H9 (cell line): ENCODE data around the gene B3GNT3. TPM values are rescaled to one million over a fixed set of nuclear protein-coding genes. Genes with fewer than 3 reads are reported as not detected.

Experiments used
- DNase-seq: peaks from one replicate; pipeline ENCODE4 v3.0.0-alpha.2; 2017
- H2AFZ ChIP-seq: one replicate; pipeline ENCODE4 v1.6.1; 2013; ENCODE audit warnings: mild to moderate bottlenecking, low read length, control low read depth, moderate library complexity
- H2AK5ac ChIP-seq: 2 replicates; pipeline ENCODE4 v1.6.1; 2013; ENCODE audit warnings: low read length, control low read depth, mixed read lengths; ENCODE audit not compliant: insufficient read length
- H2BK120ac ChIP-seq: one replicate; pipeline ENCODE4 v1.6.1; 2013; ENCODE audit warnings: low read depth, mild to moderate bottlenecking, low read length, control low read depth, inconsistent platforms; ENCODE audit not compliant: poor library complexity, severe bottlenecking
- H2BK12ac ChIP-seq: 2 replicates; pipeline ENCODE4 v1.6.1; 2013; ENCODE audit warnings: low read length, control low read depth, mixed read lengths, low read depth; ENCODE audit not compliant: insufficient read length
- H2BK15ac ChIP-seq: 2 replicates; pipeline ENCODE4 v1.6.1; 2013; ENCODE audit warnings: low read depth, low read length, control low read depth
- H2BK20ac ChIP-seq: one replicate; pipeline ENCODE4 v1.6.1; 2013; ENCODE audit warnings: low read depth, mild to moderate bottlenecking, low read length, control low read depth, inconsistent platforms; ENCODE audit not compliant: poor library complexity, severe bottlenecking
- H2BK5ac ChIP-seq: 2 replicates; pipeline ENCODE4 v1.6.1; 2013; ENCODE audit warnings: low read length, control low read depth, mixed read lengths; ENCODE audit not compliant: insufficient read length
- H3K14ac ChIP-seq: 2 replicates; pipeline ENCODE4 v1.6.1; 2013; ENCODE audit warnings: low read length, control low read depth; ENCODE audit not compliant: insufficient read depth
- H3K18ac ChIP-seq: 2 replicates; pipeline ENCODE4 v1.6.1; 2013; ENCODE audit warnings: low read depth, mild to moderate bottlenecking, mixed read lengths, low read length, control low read depth; ENCODE audit not compliant: insufficient read length
- H3K23ac ChIP-seq: 2 replicates; pipeline ENCODE4 v1.6.1; 2013; ENCODE audit warnings: low read length, control low read depth, mixed read lengths, low read depth; ENCODE audit not compliant: insufficient read length
- H3K23me2 ChIP-seq: 2 replicates; pipeline ENCODE4 v1.6.1; 2013; ENCODE audit warnings: low read depth, mild to moderate bottlenecking, mixed read lengths, low read length, control low read depth; ENCODE audit not compliant: insufficient read length, poor library complexity, severe bottlenecking
- H3K27ac ChIP-seq: 2 replicates; pipeline ENCODE4 v1.5.1; 2013; ENCODE audit warnings: low read length, control low read depth, mixed read lengths, low read depth; ENCODE audit not compliant: insufficient read length
- H3K27me3 ChIP-seq: 2 replicates; pipeline ENCODE4 v1.6.1; 2013; ENCODE audit warnings: low read length, control low read depth, inconsistent platforms; ENCODE audit not compliant: insufficient read depth
- H3K4ac ChIP-seq: 2 replicates; pipeline ENCODE4 v1.6.1; 2013; ENCODE audit warnings: low read depth, mild to moderate bottlenecking, control low read depth, inconsistent platforms, low read length, moderate library complexity
- H3K4me1 ChIP-seq: 2 replicates; pipeline ENCODE4 v1.6.1; 2013; ENCODE audit warnings: low read length, control low read depth, inconsistent platforms; ENCODE audit not compliant: insufficient read depth
- H3K4me2 ChIP-seq: 2 replicates; pipeline ENCODE4 v1.6.1; 2013; ENCODE audit warnings: low read length, control low read depth, mixed read lengths; ENCODE audit not compliant: insufficient read length, insufficient read depth
- H3K56ac ChIP-seq: 2 replicates; pipeline ENCODE4 v1.6.1; 2013; ENCODE audit warnings: low read depth, mild to moderate bottlenecking, mixed read lengths, low read length, control low read depth; ENCODE audit not compliant: insufficient read length
- H3K79me1 ChIP-seq: 2 replicates; pipeline ENCODE4 v1.6.1; 2013; ENCODE audit warnings: low read depth, mild to moderate bottlenecking, moderate library complexity, low read length, control low read depth, inconsistent platforms; ENCODE audit not compliant: insufficient read depth, poor library complexity, severe bottlenecking
- H3K79me2 ChIP-seq: 2 replicates; pipeline ENCODE4 v1.6.1; 2013; ENCODE audit warnings: low read length, control low read depth, inconsistent platforms; ENCODE audit not compliant: insufficient read depth
- H3K9ac ChIP-seq: 2 replicates; pipeline ENCODE4 v1.6.1; 2013; ENCODE audit warnings: low read length, control low read depth, mixed read lengths; ENCODE audit not compliant: insufficient read length; ENCODE audit errors: extremely low read depth
- H3K9me3 ChIP-seq: one replicate; pipeline ENCODE4 v1.6.1; 2013; ENCODE audit warnings: low read depth, low read length, inconsistent platforms; ENCODE audit not compliant: control insufficient read depth
- H3T11ph ChIP-seq: one replicate; pipeline ENCODE4 v1.6.1; 2013; ENCODE audit warnings: mild to moderate bottlenecking, low read length, control low read depth, inconsistent platforms
- H4K20me1 ChIP-seq: one replicate; pipeline ENCODE4 v1.6.1; 2013; ENCODE audit not compliant: control insufficient read depth, insufficient read length, insufficient read depth
- H4K5ac ChIP-seq: 2 replicates; pipeline ENCODE4 v1.6.1; 2013; ENCODE audit warnings: low read depth, mild to moderate bottlenecking, mixed read lengths, low read length, control low read depth; ENCODE audit not compliant: insufficient read length
- H4K8ac ChIP-seq: replicated peaks from 2 replicates; pipeline ENCODE4 v1.6.1; 2013; ENCODE audit warnings: low read length, control low read depth, mixed read lengths, low read depth; ENCODE audit not compliant: insufficient read length
- H4K91ac ChIP-seq: 2 replicates; pipeline ENCODE4 v1.6.1; 2013; ENCODE audit warnings: low read depth, mild to moderate bottlenecking, moderate library complexity, mixed read lengths, low read length, control low read depth; ENCODE audit not compliant: insufficient read length
- H3K27ac Mint-ChIP-seq, 3 experiments: 2 replicates in 2 of 3; 3 replicates in 1 of 3; pipeline ENCODE4 v1.8.0; 2020 to 2021; ENCODE audit warnings: mixed read lengths in 3 of 3, mild to moderate bottlenecking in 1 of 3, moderate library complexity in 1 of 3
- H3K27me3 Mint-ChIP-seq: 2 replicates; pipeline ENCODE4 v1.8.0; 2021; ENCODE audit warnings: low read depth, mild to moderate bottlenecking, moderate library complexity, mixed read lengths
- H3K36me3 Mint-ChIP-seq, 3 experiments: 2 replicates in 2 of 3; 3 replicates in 1 of 3; pipeline ENCODE4 v1.8.0; 2020 to 2021; ENCODE audit warnings: low read depth in 3 of 3, mixed read lengths in 3 of 3; ENCODE audit not compliant: insufficient read depth in 1 of 3
- H3K4me1 Mint-ChIP-seq, 2 experiments: 2 replicates each; pipeline ENCODE4 v1.8.0; 2020; ENCODE audit warnings: mixed read lengths in 2 of 2
- H3K4me3 Mint-ChIP-seq, 2 experiments: 2 replicates in 1 of 2; 3 replicates in 1 of 2; pipeline ENCODE4 v1.8.0; 2020 to 2021; ENCODE audit warnings: mild to moderate bottlenecking in 2 of 2, mixed read lengths in 2 of 2, moderate library complexity in 1 of 2
- H3K9me3 Mint-ChIP-seq, 2 experiments: 2 replicates in 1 of 2; 3 replicates in 1 of 2; pipeline ENCODE4 v1.8.0; 2020; ENCODE audit warnings: mild to moderate bottlenecking in 2 of 2, mixed read lengths in 2 of 2, moderate library complexity in 1 of 2
- WGBS: extraction: QIAGEN DNeasy Blood & Tissue Kit; methylation state at CpG from one replicate; pipeline ENCODE4 v1.1.7; 2013; ENCODE audit warnings: missing lambda C conversion rate, low lambda C conversion rate, mixed read lengths; ENCODE audit not compliant: insufficient read length; ENCODE audit errors: extremely low coverage; 5-methylcytosine and 5-hydroxymethylcytosine counted together
- total RNA-seq: library from RNA; stranded (reverse); gene quantifications from 2 replicates; pipeline ENCODE4 v1.2.1, GENCODE V29; 2021
- TF ChIP-seq, protein P1 (sequence below): fragments of 200-600 bp; sonication (generic); conservative IDR thresholded peaks from 3 replicates; pipeline ENCODE4 v1.8.0; 2021; ENCODE audit warnings: antibody characterized with exemption, mild to moderate bottlenecking

B3GNT3 gene
- total RNA-seq, 1 experiment from 2014 or later: 0.96 TPM

DNA sequence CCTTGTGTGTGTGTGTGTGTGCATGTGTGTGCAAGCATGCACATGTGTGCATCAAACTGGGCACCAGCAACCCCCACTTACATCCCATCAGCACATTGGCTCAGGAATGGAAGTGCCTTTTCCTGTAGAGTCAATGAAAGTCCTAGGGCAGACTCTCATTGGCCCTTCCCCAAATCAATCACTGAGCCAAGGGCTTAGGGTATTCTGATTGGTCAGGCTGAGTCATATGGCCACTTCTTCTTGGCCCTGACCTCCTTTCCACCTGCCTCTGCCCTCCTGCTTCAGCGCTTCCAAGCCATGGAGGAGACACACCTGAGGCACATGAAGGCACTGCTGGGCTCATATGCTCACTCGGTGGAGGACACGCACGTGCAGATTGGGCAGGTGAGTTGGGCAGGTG lies 22.8 kb upstream of the B3GNT3 start:
- Mint-ChIP-seq H3K36me3 (peaks cover 2 to 25% (median 8%) of the 10 kb centered on the region in 3 experiments), H3K27ac (no peak overlapping the region), H3K4me3 (no peak overlapping the region), H3K4me1 (peaks cover 4 to 8% of the 10 kb centered on the region in 2 experiments; a peak in 3 of 4 replicates), H3K27me3 (no peaks in the 10 kb centered on the region), H3K9me3 (no peaks in the 10 kb centered on the region)
- H4K91ac ChIP-seq: no peak overlapping the region
- no peak overlapping the region for H3K18ac ChIP-seq
- H3K27ac ChIP-seq: no peak overlapping the region
- H4K5ac ChIP-seq: no peak overlapping the region
- no peaks in the 10 kb centered on the region for H3K79me1 ChIP-seq
- H3K56ac ChIP-seq: no peak overlapping the region
- no peak overlapping the region for H3K14ac ChIP-seq
- no CpG with 5 or more reads among the region's 4 CpGs for WGBS
- no peaks in the 10 kb centered on the region for H3K4me1 ChIP-seq
- H3K4ac ChIP-seq: no peak overlapping the region
- no peaks in the 10 kb centered on the region for H3K9me3 ChIP-seq
- no peaks in the 10 kb centered on the region for H3K23me2 ChIP-seq
- no peak overlapping the region for H2BK120ac ChIP-seq
- TF ChIP-seq, protein P1, sequence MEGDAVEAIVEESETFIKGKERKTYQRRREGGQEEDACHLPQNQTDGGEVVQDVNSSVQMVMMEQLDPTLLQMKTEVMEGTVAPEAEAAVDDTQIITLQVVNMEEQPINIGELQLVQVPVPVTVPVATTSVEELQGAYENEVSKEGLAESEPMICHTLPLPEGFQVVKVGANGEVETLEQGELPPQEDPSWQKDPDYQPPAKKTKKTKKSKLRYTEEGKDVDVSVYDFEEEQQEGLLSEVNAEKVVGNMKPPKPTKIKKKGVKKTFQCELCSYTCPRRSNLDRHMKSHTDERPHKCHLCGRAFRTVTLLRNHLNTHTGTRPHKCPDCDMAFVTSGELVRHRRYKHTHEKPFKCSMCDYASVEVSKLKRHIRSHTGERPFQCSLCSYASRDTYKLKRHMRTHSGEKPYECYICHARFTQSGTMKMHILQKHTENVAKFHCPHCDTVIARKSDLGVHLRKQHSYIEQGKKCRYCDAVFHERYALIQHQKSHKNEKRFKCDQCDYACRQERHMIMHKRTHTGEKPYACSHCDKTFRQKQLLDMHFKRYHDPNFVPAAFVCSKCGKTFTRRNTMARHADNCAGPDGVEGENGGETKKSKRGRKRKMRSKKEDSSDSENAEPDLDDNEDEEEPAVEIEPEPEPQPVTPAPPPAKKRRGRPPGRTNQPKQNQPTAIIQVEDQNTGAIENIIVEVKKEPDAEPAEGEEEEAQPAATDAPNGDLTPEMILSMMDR: no peak
- no peak overlapping the region for H2BK12ac ChIP-seq
- no peak overlapping the region for H2BK5ac ChIP-seq
- DNase-seq: no peak
- no peak overlapping the region for H3K23ac ChIP-seq
- no peaks in the 10 kb centered on the region for H3K79me2 ChIP-seq
- H3T11ph ChIP-seq: no peak overlapping the region
- no peaks in the 10 kb centered on the region for H3K27me3 ChIP-seq
- no peak overlapping the region for H2AFZ ChIP-seq
- H4K20me1 ChIP-seq: no peaks in the 10 kb centered on the region
- H2BK20ac ChIP-seq: no peak overlapping the region
- no peak overlapping the region for H3K4me2 ChIP-seq
- H3K9ac ChIP-seq: no peak overlapping the region
- no peak overlapping the region for H2AK5ac ChIP-seq
- H2BK15ac ChIP-seq: no peak overlapping the region
- no peak overlapping the region for H4K8ac ChIP-seq
